Kidney epithelial cell (primary cell): ENCODE measurements around the gene KDM7A. TPM values are rescaled to one million over a fixed set of nuclear protein-coding genes. Genes with fewer than 3 reads are reported as not detected.

ENCODE experiments used
- DNase-seq: peaks from one replicate; pipeline ENCODE4 v3.0.0-alpha.2; 2010; ENCODE audit warnings: low read depth
- H3K27me3 ChIP-seq: 2 replicates; pipeline ENCODE4 v1.6.0; 2011; ENCODE audit warnings: low read length; ENCODE audit not compliant: control insufficient read depth, insufficient read depth
- H3K36me3 ChIP-seq: 2 replicates; pipeline ENCODE4 v1.5.1; 2011; ENCODE audit warnings: low read length; ENCODE audit not compliant: control insufficient read depth, insufficient read depth
- H3K4me3 ChIP-seq: 2 replicates; pipeline ENCODE4 v1.5.1; 2011; ENCODE audit warnings: low read depth, mild to moderate bottlenecking, control low read depth, low read length
- CTCF ChIP-seq: IDR thresholded peaks from 2 replicates; pipeline ENCODE4 v1.5.1; 2011; ENCODE audit warnings: mild to moderate bottlenecking, moderate library complexity, low read length, control low read depth, inconsistent platforms; ENCODE audit not compliant: insufficient read depth, poor library complexity, severe bottlenecking
- total RNA-seq: library from RNA; depleted of rRNA; stranded (reverse); fragments of >200 nt; gene quantifications from 2 replicates; pipeline ENCODE4 v1.2.3, GENCODE V29; 2015

Gene KDM7A
- total RNA-seq, 1 donor from 2014 or later = 11.5 TPM

- TF ChIP-seq CTCF = no peak
- DNase-seq = no peak
- H3K4me3 ChIP-seq = no peak overlapping the region
- no peaks in the 10 kb centered on the region for H3K27me3 ChIP-seq
- peaks cover 2% of the 10 kb centered on the region for H3K36me3 ChIP-seq
Observed at GRCh38 chr7:140048989-140049338, 127.8 kb downstream of the KDM7A start.

- no peak for DNase-seq
- no peak for TF ChIP-seq CTCF
- Histone ChIP-seq H3K4me3 (no peak overlapping the region), H3K27me3 (no peaks in the 10 kb centered on the region), H3K36me3 (peaks cover 2% of the 10 kb centered on the region)
Observed at GRCh38 chr7:140048138-140048537, 128.6 kb downstream of the KDM7A start.

- Histone ChIP-seq H3K4me3 (no peak overlapping the region), H3K36me3 (peaks cover 2% of the 10 kb centered on the region), H3K27me3 (no peaks in the 10 kb centered on the region)
- no peak for TF ChIP-seq CTCF
- no peak for DNase-seq
Observed at GRCh38 chr7:140047197-140047596, 129.6 kb downstream of the KDM7A start.

GRCh38 chr7:140045697-140046096 lies 131.1 kb downstream of the KDM7A start:
- peaks cover 2% of the 10 kb centered on the region for H3K36me3 ChIP-seq
- TF ChIP-seq CTCF = no peak
- H3K4me3 ChIP-seq = no peak overlapping the region
- H3K27me3 ChIP-seq = no peaks in the 10 kb centered on the region
- no peak for DNase-seq

- no peak for DNase-seq
- H3K27me3 ChIP-seq = no peaks in the 10 kb centered on the region
- no peak for TF ChIP-seq CTCF
- no peak overlapping the region for H3K4me3 ChIP-seq
- H3K36me3 ChIP-seq = peaks cover 2% of the 10 kb centered on the region
Observed at GRCh38 chr7:140044251-140044650, 132.5 kb downstream of the KDM7A start.

GRCh38 chr7:140042386-140042670 lies 134.5 kb downstream of the KDM7A start:
- no peaks in the 10 kb centered on the region for H3K27me3 ChIP-seq
- no peak for DNase-seq
- peaks cover 2% of the 10 kb centered on the region for H3K36me3 ChIP-seq
- TF ChIP-seq CTCF = no peak
- no peak overlapping the region for H3K4me3 ChIP-seq
